T-helper 1 cell treated with Interleukin-12 subunit alpha and Interleukin-12 subunit beta and Interleukin-4 antibody, amounts not matched to agents 30 ng/mL and 1 ng/mL, for 36 hours (primary cell): ENCODE results near the gene LRP1B. TPM values are rescaled to one million over a fixed set of nuclear protein-coding genes. Genes with fewer than 3 reads are reported as not detected.

Experiments used
- intact Hi-C: fragments of 100-400 bp; cut with micrococcal nuclease; formaldehyde crosslinking; loops from one replicate; pipeline ENCODE4 v1.15.1; 2024
- total RNA-seq: library from RNA; stranded (reverse); gene quantifications from 2 replicates; pipeline ENCODE4 v1.2.3, GENCODE V29; 2022

Gene LRP1B
- total RNA-seq, 1 donor from 2014 or later: not detected

DNA sequence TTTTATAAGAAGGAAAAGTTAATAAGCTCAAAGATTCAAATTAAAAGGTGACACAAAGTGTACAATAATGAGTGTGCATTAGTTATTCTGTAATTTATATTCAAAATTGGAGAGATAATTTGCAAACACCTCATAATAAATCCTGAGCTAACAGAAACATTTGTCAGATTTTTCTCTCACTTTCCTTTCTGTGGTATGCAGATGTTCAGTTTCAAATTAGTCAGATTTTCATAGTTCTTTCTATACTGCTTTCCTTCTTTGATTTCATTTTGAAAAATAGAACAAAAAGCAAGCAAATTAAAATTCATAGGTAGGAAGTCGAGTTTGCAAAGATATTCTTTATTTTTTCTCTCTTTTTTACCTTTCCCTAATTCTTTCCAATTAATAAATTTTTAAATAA, 1930.5 kb downstream of the LRP1B start:
- intact Hi-C loops: no loop called here

DNA sequence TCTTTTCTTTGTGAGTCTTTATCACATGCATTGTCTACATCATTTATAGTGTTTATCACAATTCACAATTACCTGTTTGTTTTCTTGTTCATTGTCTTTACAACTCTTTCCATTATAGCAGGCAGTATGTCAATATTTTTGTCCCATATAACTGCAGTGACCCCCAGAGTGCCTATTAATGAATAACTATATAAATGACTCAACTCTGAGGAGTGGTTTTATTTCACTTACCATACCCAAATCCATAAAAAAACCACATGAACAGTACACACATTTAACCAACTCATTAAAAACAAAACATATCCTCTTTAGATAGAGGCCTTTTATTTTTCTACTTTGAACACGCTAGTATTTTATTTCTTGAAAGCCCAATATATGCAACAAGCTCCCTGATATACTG, 1931.5 kb downstream of the LRP1B start:
- intact Hi-C loops: no loop called here

DNA sequence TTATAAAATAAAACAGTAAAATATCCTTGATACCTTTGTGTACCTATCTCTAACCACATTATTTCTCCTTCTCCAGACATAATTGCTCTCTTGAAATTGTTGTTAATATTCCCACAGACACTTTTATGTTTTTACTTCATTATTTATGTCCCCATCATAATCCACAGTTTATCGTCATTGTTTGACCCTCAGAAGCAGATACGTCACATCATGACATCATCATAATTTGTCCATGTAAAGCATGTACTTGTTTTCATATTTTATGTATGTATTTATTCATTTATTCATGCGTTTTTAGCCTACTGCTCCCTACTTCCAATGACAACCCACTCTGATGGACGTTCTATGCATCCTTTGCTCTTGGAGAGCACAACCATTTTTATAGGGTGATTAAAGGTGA, 1943.7 kb downstream of the LRP1B start:
- intact Hi-C loops: no loop called here

DNA sequence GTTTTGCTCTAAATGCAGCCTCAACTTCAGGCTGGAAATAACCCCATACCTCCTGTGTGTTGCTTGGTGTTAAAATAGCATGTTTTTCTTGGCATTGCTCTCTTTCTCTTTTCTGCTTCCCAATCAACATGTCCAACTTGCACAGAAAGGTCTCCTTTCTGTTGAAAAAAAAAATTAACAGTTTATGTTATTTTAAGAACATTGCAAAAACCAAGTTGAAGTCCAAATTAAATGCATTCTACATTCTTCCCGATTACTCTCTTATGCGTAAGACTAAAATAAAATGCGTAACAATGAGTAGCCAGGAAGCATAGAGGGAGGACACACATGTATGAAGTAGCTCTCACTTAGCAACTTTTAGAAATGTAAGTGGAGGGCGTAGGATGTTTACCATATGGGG, 1944.5 kb downstream of the LRP1B start:
- intact Hi-C loops: no loop called here

DNA sequence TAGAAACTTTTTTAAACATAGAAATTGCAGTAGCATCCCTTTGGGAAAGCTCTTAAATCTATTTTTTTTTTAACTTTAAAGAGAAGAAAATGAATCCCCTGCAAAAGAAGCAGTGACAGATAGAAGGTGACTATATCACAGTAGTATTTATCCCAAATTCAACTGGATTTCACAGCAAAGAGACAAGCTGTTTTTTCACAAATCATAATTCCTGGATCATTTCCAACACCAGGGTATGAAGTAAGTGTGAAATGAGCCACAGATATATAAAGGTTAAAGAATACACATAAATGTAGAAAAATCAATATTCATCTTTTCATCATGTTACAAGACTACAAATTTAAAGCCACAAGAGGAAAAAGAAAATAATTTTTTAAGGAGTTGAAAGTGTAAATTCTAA, 1945.7 kb downstream of the LRP1B start:
- intact Hi-C loops: no loop called here

DNA sequence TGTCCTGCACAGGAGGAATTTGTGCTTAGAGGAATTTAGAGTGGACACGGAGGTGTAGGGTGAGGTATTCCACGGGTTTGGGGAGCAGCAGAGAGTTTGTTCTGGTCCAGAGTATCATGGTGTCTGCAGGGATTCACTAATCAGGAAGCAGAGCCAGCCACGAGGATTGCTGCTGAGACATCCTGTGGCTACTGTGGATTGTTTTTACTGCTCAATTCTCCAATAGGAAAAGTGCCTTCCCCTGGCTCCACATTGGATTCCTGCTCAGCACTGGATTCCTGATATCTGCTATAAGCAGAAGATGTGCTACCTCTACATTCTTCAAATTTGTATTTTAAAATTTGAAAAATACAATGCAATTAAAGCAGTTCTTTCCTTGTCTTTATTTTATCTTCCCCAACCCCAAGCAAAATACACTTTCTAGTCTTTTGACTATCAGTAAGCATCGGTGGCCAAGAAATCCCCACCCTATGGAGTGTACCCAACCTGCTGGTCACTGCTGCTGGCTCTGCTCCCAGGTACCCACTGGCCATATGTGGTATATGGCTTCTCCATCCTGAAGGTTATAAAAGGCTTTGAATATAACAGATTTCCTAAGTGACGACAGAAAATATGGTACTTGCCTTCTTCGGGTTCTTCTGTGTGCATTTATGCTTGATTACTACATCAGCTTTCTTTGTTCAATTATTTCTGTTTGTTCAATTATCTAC, 1947.6 kb downstream of the LRP1B start:
- intact Hi-C loops: no loop called here
